T-helper 1 cell (primary cell): ENCODE data around the gene CLCN1.
"Not testable (repeated sequence)": the region's sequence is repeated elsewhere in the genome, so short reads cannot be mapped to it uniquely, and the experiment has no call there.

Experiments
- DNase-seq, 5 donors: peaks; one replicate each; pipeline ENCODE4 v3.0.0-alpha.2; 2012 to 2020

CLCN1 gene

GRCh38 chr7:143387156-143387975 is 71.5 kb downstream of the CLCN1 start:
- no peak for DNase-seq

- DNase-seq = no peak
Observed at GRCh38 chr7:143388051-143388450, 72.1 kb downstream of the CLCN1 start.

- no peak for DNase-seq
Observed at GRCh38 chr7:143388491-143389101, 72.7 kb downstream of the CLCN1 start.

- DNase-seq = no peak
Observed at GRCh38 chr7:143389316-143390103, 73.6 kb downstream of the CLCN1 start.

- DNase-seq = no peak
Observed at GRCh38 chr7:143390104-143390772, 74.3 kb downstream of the CLCN1 start.

- DNase-seq = no peak
Observed at GRCh38 chr7:143390773-143391317, 74.9 kb downstream of the CLCN1 start.

GRCh38 chr7:143391462-143392404 is 75.8 kb downstream of the CLCN1 start:
- DNase-seq = no peak

GRCh38 chr7:143392427-143392826 is 76.5 kb downstream of the CLCN1 start:
- not testable (repeated sequence) for DNase-seq

GRCh38 chr7:143392875-143393266 is 77.0 kb downstream of the CLCN1 start:
- no peak for DNase-seq

- no peak for DNase-seq
Observed at GRCh38 chr7:143393267-143394041, 77.5 kb downstream of the CLCN1 start.

GRCh38 chr7:143394068-143394467 is 78.2 kb downstream of the CLCN1 start:
- no peak for DNase-seq

- no peak for DNase-seq
Observed at GRCh38 chr7:143394777-143395176, 78.9 kb downstream of the CLCN1 start.

- DNase-seq = no peak
Observed at GRCh38 chr7:143395187-143396149, 79.6 kb downstream of the CLCN1 start.

GRCh38 chr7:143396182-143396581 is 80.3 kb downstream of the CLCN1 start:
- no peak for DNase-seq

- DNase-seq = no peak
Observed at GRCh38 chr7:143396625-143397556, 81.0 kb downstream of the CLCN1 start.

- no peak for DNase-seq
Observed at GRCh38 chr7:143397710-143398530, 82.0 kb downstream of the CLCN1 start.

- DNase-seq = no peak
Observed at GRCh38 chr7:143398616-143399015, 82.7 kb downstream of the CLCN1 start.
